Measurements from ENCODE around the gene RPTOR.

Gene RPTOR

GRCh38 chr17:80905586-80906230 is 361.1 kb downstream of the RPTOR start:
- no peak for DNase-seq

DNA sequence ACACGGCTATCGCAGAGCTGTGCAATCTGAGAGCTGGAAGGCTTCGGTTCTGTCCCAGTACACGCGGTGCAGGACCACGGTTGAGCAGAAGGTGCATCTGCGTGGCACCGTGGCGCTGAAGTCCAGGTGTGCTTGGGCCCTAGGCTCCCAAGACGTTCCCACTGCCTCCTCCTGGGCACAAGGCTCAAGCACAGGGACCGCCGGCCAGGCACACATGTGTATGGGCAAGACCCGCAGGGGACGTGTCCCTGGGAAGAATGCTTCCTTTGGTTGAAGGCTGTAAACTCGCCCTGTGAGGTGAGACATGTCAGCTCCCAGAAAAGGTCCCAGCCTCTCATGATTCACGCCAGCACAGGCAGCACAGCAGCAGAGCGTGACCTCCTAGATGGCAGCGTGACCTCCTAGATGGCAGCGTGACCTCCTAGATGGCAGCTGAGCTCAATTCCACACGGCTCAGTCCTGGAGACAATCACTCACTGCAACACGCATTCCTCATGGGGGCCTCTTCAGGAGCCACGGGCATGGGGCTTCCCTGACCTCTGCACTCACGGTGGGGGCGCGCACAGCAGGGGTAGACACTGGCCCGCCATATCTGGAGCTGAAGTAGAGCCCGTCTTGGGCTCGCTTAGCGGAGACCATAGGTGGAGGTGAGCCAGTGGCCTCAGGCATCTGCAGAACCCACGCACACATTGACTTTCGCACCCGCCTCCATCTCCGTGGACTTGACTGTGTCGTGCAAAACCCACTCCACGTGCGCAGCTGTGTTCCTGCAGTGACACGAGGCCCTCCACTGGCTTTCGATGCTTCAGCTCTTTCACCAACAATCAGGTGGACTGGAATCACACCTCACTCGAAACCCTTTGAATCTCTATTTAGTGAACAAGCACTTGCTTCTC is 362.0 kb downstream of the RPTOR start:
- no peak for DNase-seq

DNA sequence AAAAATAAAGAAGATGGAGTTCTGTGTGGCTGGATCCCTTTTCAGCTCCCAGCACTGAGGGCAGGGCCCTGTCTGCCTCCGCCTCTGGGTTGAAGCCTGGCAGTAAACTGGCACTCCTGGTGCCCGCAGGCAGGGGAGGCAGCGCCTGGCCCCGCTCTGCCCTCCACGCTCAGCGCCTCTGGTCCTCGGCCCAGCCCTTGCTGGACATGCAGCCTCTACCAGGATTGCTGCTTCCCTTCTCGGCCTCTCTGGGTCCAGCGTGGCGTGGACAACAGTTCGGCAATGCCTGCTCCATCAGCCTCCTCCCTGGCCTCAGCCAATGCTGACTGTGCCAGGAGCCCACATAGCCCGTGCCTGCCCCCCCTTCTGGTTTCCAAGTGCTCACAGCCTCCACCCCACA is 362.6 kb downstream of the RPTOR start:
- DNase-seq = no peak

DNA sequence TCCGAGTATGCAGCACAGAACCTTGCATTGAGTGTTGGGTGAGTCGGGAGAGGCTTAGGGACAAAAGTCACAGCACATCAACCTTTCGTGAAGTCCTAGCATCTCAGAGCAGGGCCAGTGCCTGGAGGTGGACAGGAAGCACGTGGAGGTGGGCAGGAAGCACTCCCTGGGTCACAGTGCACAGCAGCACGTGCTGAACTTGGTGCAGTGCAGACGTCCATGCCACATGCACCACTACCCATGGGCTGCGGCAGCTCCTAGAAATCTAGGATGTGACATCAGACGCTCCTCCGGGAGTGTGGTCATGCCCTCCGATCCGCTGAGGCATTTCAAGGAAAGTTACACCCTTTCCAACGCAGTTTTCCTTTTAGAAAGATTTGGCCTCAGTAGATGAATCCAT is 363.6 kb downstream of the RPTOR start:
- no peak for DNase-seq

GRCh38 chr17:80908776-80909175 is 364.1 kb downstream of the RPTOR start:
- no peak for DNase-seq

- DNase-seq = no peak
These were observed 365.0 kb downstream of the RPTOR start for GRCh38 chr17:80909635-80910034.

DNA sequence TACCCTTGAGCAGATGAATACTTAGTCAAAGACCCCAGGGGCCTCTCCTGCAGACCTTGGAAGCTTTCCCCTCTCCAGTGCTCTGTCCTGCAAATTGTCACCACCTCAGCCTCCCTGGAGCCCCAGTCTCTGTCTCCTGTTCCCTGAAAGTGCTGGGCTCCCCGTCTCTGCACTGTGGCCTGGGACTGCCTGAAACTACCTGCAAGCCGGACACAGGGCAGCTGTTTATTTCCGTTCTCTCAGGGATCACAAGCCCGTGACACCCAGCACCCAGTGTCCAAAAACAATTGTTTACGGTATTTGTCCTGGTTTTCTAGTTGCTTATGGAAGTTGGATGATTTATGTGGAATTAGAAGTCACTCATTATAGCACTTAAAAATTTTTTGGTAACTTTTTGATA is 365.4 kb downstream of the RPTOR start:
- DNase-seq = no peak

DNA sequence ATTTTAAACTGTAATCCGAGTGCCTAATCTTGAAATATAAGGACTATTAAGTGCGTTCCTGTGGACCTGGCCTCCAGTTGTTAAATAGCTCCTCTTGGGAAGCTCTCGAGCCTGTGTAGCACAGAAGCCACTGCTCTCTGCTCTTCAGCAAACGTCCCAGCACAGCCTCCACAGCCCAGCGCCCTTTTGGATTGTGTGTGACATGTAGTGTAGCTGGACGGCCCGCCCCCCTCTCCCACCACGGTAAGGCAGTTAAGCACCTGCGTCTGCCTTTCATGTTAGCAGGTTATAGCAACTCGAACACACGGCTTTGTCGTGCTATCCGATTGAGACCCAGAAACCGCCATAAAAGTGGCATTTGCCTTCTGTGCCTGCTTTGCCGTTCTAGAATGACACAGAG is 367.8 kb downstream of the RPTOR start:
- no peak for DNase-seq

DNA sequence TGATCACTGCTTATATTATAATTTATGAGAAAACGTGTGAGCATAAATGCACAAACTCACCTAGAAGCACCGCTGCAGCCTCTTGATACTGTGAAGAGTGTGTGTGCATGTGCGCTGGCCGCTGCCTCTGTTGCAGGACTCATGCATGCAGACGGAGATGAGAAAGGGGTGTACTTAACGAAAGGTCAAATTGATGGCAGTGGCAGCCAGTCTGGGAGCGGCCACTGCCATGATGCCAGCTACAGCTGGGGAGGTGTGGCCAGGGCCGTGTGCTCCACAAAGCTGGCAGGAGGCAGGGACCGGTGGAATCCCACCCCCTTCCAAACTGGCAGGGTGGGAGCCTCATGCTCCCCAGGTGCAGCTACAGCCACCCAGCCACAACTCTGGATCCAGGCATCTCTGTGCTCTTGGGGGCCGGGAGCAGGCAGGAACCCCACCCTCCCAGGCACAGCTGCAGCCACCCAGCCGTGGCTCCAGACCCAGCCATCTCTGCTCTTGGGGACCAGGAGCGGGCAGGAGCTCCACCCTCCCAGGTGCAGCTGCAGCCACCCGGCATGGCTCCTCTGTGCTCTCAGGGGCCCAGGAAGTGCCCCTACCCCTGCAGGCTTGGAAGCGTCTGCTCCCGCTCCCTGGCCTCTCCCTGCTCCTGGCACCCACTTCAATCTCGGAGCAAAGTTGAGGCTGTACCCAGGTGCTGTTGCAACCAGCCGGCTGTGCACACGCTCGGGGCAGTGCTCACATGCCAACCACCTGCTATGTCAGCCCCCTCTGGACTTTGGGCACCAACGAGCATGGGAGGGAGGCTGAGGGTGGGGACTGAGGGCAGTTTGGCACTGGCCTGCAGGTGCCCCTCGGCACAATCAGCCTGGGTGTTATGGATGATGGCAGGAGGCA is 369.5 kb downstream of the RPTOR start:
- DNase-seq = no peak

DNA sequence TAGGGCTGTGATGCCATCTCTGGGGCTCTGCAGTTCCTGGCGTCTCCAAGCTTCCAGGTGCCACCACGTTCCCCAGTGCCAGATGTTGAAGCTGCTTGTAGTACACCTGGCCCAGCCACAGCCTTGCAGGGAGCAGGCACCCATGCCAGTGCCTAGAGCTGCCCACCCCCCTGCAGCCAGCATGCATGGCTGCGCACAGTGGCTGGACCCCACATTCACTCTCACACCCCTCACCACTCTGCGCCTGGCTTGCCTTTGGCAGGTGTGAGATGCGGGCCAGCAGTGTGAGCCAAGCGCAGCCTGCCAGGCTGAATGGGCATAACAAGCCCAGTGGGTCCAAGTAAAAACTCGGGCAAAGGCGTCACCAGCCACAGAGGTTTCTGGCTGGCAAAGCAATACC is 371.6 kb downstream of the RPTOR start:
- DNase-seq = no peak

DNA sequence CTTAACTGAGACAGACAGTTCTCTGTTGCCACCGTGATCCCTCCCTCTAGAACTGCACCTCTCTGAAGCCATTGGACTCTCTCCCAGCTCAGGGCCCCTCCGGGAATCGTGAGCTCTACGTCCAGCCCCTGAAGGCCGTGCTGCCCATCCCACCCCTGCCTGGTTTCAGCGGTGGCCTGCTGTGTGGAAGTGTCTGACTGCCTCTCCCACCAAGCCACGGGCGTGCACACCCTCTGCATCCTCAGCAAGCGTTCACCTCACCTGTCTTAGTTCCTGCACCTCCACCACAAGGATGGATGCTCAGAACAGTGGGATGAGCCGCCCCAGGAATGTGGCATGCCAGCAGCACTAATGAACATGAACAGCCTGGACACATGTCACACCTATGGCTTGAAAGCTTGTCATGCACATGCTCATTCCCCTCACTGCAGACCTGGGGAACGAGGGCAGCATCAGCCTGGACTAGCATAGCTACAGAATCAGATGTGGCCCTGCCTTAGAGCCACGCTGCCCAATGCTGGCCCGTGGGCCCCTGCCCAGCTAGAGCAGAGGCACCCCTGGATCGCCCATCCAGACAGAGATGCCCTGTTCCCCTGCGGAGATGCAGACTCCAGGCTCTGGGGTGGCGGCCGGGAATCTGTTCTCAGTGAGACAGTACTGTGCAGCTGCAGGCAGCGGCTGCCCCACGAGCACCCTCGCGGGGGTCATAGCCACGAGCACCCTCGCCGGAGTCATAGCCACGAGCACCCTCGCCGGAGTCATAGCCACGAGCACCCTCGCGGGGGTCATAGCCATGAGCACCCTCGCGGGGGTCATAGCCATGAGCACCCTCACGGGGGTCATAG is 373.3 kb downstream of the RPTOR start:
- no peak for DNase-seq

- DNase-seq = no peak
These were observed 374.1 kb downstream of the RPTOR start for GRCh38 chr17:80918731-80919130.

DNA sequence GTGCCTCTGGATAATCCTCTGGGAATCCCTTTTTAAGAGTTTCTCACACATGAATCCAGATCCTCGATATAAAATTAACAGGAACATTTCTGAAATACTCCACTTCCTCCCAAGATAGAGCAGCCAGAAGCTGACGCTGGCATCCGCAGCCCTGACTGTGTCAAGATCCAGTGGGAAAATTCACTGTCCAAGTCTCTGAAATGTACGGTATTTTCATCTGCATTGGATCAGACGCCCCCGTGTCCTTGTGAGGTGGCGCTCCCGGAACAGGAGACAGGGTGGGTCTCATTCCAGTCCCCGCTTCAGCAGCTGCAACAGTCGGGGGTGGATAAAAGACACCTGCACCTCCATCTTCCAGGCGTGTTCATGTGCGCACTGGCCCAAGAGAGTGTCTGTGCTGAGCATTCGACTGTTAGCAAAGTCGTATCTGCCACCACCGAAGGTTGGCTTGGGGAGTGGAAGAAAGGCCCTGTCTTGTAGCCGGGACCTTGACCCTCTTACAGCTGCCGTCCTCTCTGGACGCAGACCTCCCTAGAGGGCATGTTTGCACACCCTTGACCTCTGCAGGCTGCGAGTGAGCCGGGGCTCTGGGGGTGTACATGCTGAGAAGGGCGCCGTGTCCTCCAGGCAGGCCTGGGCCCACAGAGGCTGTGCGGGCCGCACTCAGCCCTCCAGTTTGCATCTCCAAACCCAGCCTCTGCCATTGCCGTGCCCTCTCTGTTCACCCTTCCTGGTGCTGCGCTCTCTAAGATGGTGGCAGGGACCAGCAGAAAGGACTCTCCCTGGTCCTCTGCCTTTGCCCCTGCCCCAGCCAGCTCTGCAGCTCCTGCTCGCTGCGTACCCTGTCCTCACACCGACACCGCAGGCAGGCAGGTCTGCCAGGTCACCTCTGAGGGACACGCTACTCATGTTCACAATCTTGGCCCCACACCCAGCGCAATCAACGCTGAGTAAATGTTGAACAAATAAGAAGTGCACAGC is 375.0 kb downstream of the RPTOR start:
- no peak for DNase-seq

DNA sequence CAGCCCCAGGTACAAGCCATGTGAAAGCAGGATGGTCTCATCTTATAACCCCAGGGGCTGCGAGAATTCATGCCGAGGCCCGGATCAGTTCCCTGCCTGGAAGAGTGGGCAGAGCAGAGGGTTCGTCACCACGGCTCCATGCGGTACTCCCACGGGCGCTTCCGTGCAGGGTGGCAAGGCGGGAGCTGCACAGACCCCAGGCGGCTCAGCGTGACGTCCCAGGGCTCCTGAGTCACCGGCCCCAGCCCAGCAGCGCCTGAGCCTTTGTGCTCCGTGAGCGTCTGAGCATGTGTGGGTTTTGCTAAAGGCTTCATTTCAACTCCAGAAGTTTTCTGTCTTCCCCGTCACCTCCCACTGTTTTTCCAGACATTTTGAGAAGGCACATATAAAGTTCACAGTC is 375.8 kb downstream of the RPTOR start:
- DNase-seq = no peak

GRCh38 chr17:80921159-80921558 is 376.5 kb downstream of the RPTOR start:
- no peak for DNase-seq

GRCh38 chr17:80921741-80922579 is 377.3 kb downstream of the RPTOR start:
- DNase-seq = no peak

GRCh38 chr17:80922580-80923160 is 378.0 kb downstream of the RPTOR start:
- no peak for DNase-seq

DNA sequence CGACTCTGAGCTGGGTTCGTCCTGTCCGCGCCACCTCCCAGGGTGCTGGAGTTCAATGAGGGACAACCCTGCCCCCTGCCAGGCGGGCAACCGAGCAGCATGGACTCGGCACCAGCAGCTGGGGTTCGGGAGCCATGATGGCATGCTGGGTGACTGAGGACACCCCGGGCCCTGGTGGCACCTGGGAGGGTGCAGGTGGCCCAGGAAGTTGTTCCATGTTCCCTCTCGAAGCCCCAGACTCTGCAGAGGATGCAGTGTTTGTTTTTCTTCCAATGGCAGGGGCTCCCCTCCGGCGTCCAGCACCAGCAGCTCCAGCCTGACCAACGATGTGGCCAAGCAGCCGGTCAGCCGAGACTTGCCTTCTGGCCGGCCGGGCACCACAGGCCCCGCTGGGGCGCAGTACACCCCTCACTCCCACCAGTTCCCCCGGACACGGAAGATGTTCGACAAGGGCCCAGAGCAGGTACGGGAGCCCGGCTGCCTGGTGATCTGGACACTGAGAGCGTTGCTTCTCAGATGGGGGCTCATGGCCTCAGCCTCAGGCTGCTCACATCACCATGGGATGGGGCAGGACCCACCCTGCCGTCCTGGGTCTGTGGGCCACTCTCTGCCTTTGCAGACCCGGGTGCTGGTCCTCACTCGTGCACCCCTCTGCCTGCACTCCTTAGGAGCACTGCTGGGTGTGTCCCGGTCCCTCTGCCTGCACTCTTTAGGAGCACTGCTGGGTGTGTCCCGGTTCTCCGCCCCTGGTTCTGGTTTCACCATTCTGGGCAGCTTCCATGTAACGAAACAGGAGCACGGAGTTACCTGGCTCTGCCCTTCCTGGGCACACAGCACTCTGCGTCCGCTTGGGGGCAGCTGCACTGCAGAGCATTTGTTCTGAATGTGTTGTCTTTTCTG is 378.8 kb downstream of the RPTOR start:
- DNase-seq = no peak

All from hematopoietic multipotent progenitor cell treated with erythropoietin and hydrocortisone succinate and interleukin-3 and kit ligand, for 6 days (in vitro differentiated cells).